K562 (cell line): ENCODE results near the gene PAQR6. TPM values are rescaled to one million over a fixed set of nuclear protein-coding genes. Genes with fewer than 3 reads are reported as not detected.

Experiments used
- CREB5 ChIP-seq: fragments of 250-450 bp; sonication (Bioruptor Pico); IDR thresholded peaks from 2 replicates; pipeline ENCODE4 v1.5.0; 2020; ENCODE audit warnings: mild to moderate bottlenecking
- ESRRB ChIP-seq: fragments of 250-450 bp; sonication (Bioruptor Pico); IDR thresholded peaks from 2 replicates; pipeline ENCODE4 v1.5.0; 2020; ENCODE audit warnings: mild to moderate bottlenecking, moderate library complexity, borderline replicate concordance
- ETS2 ChIP-seq: IDR thresholded peaks from 2 replicates; pipeline ENCODE4 v1.6.1; 2016; ENCODE audit warnings: borderline replicate concordance, missing genetic modification characterization, mild to moderate bottlenecking, moderate library complexity, missing compliant biosample characterization; ENCODE audit not compliant: poor library complexity, severe bottlenecking
- HNRNPH1 ChIP-seq: fragments of 200-400 bp; formaldehyde crosslinking; optimal IDR thresholded peaks from 2 replicates; pipeline ENCODE3; 2017; ENCODE audit warnings: low read depth, mild to moderate bottlenecking, low read length, moderate library complexity
- MEF2D ChIP-seq: conservative IDR thresholded peaks from 2 replicates; pipeline ENCODE4 v1.6.1; 2016; ENCODE audit warnings: low read depth, missing genetic modification characterization, missing compliant biosample characterization
- NONO ChIP-seq, 2 experiments: fragments of 200-400 bp in 1 of 2; fragments of 450-650 bp in 1 of 2; formaldehyde crosslinking in 1 of 2; IDR thresholded peaks; 2 replicates each; pipeline ENCODE4 v1.6.1; 2017; ENCODE audit warnings: low read depth in 2 of 2, mild to moderate bottlenecking in 2 of 2, moderate library complexity in 2 of 2, low read length in 1 of 2
- NRF1 ChIP-seq, 2 experiments: fragments of 450-650 bp; IDR thresholded peaks in 1 of 2; conservative IDR thresholded peaks in 1 of 2; 2 replicates each; pipeline ENCODE4 v1.6.1; 2014; ENCODE audit warnings: mild to moderate bottlenecking in 2 of 2
- PML ChIP-seq: IDR thresholded peaks from 2 replicates; pipeline ENCODE4 v1.6.1; 2012; ENCODE audit warnings: low read length, inconsistent platforms
- RBBP5 ChIP-seq: fragments of 200-600 bp; sonication (generic); IDR thresholded peaks from 2 replicates; pipeline ENCODE4 v1.6.1; 2012; ENCODE audit warnings: borderline replicate concordance, mild to moderate bottlenecking, low read length, control low read depth, inconsistent platforms; ENCODE audit not compliant: insufficient read depth, poor library complexity, severe bottlenecking
- SNRNP70 ChIP-seq: fragments of 200-400 bp; formaldehyde crosslinking; optimal IDR thresholded peaks from 2 replicates; pipeline ENCODE3; 2017; ENCODE audit warnings: low read depth, low read length
- STAT5B ChIP-seq: fragments of 250-450 bp; sonication (Bioruptor Pico); IDR thresholded peaks from 2 replicates; pipeline ENCODE4 v1.8.0; 2021; ENCODE audit warnings: mild to moderate bottlenecking, inconsistent platforms
- SUPT5H ChIP-seq: fragments of 450-650 bp; IDR thresholded peaks from 2 replicates; pipeline ENCODE4 v1.6.1; 2016
- TAL1 ChIP-seq: fragments of 450-650 bp; IDR thresholded peaks from 2 replicates; pipeline ENCODE4 v1.6.1; 2016; ENCODE audit warnings: mild to moderate bottlenecking
- ZKSCAN3 ChIP-seq: fragments of 250-450 bp; sonication (Bioruptor Pico); IDR thresholded peaks from 2 replicates; pipeline ENCODE4 v1.4.0; 2020
- ZNF121 ChIP-seq: sonication (generic); formaldehyde crosslinking; conservative IDR thresholded peaks from 2 replicates; pipeline ENCODE4 v1.8.0; 2022; ENCODE audit warnings: missing genetic modification reagents
- ZNF274 ChIP-seq: IDR thresholded peaks from 2 replicates; pipeline ENCODE4 v1.6.1; 2011; ENCODE audit warnings: low read depth, mild to moderate bottlenecking, low read length, moderate library complexity, borderline replicate concordance
- ZNF76 ChIP-seq: fragments of 250-450 bp; sonication (Bioruptor Pico); IDR thresholded peaks from 2 replicates; pipeline ENCODE4 v1.4.0; 2020; ENCODE audit warnings: mild to moderate bottlenecking, moderate library complexity, borderline replicate concordance
- polyA plus RNA-seq, 8 experiments: library from polyadenylated mRNA; depleted of rRNA in 4 of 8; stranded (reverse) in 5 of 8; unstranded in 3 of 8; fragments of >200 nt; fragmentation: Nextera tagmentation in 2 of 8; fragmentation: Illumina TruSeq in 1 of 8; extraction: Ambion mirVana in 2 of 8; extraction: Trizol in 1 of 8; gene quantifications; 2 replicates each; pipeline versions ENCODE4 v1.2.1 to v1.2.3, GENCODE V29; 2011 to 2014; ENCODE audit warnings: inconsistent platforms in 1 of 8, missing spikeins in 1 of 8
- total RNA-seq, 7 experiments: library from RNA; depleted of rRNA in 6 of 7; stranded (reverse); fragments of >200 nt in 6 of 7; fragmentation: Illumina TruSeq in 2 of 7; extraction: Trizol in 2 of 7; gene quantifications; 2 replicates each; pipeline versions ENCODE4 v1.2.1 to v1.2.3, GENCODE V29; 2011 to 2021; ENCODE audit warnings: low replicate concordance in 1 of 7
- TF ChIP-seq, protein P1 (sequence below): fragments of 150-350 bp; IDR thresholded peaks from 2 replicates; pipeline ENCODE4 v1.6.1; 2014; ENCODE audit warnings: low read depth, mild to moderate bottlenecking, low read length, borderline replicate concordance
- TF ChIP-seq, protein P2 (sequence below): fragments of 450-650 bp; IDR thresholded peaks from 2 replicates; pipeline ENCODE4 v1.6.1; 2016; ENCODE audit warnings: borderline replicate concordance

Gene PAQR6
- total and polyA plus RNA-seq, 9 of the 15 experiments (the other 6 are each of a cell fraction or from before 2014, with no cell fraction given) = 0.07 to 1.8 (median 0.62) TPM

DNA sequence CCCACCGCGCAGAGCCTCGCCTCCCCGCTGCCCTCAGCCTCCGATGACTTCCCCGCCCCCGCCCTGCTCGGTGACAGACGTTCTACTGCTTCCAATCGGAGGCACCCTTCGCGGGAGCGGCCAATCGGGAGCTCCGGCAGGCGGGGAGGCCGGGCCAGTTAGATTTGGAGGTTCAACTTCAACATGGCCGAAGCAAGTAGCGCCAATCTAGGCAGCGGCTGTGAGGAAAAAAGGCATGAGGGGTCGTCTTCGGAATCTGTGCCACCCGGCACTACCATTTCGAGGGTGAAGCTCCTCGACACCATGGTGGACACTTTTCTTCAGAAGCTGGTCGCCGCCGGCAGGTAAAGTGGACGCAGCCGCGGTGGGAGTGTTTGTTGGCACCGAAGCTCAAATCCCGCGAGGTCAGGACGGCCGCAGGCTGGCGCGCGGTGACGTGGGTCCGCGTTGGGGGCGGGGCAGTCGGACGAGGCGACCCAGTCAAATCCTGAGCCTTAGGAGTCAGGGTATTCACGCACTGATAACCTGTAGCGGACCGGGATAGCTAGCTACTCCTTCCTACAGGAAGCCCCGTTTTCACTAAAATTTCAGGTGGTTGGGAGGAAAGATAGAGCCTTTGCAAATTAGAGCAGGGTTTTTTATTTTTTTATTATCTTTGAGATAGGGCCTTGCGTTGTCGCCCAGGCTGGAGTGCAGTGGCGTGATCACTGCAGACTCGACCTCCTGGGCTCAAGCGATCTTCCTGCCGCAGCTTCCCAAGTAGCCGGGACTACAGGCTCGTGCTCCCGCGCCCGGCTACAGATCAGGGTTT, 34.8 kb downstream of the PAQR6 start, which contains the start of gene PMF1 (continued):
- TF ChIP-seq, protein P1, sequence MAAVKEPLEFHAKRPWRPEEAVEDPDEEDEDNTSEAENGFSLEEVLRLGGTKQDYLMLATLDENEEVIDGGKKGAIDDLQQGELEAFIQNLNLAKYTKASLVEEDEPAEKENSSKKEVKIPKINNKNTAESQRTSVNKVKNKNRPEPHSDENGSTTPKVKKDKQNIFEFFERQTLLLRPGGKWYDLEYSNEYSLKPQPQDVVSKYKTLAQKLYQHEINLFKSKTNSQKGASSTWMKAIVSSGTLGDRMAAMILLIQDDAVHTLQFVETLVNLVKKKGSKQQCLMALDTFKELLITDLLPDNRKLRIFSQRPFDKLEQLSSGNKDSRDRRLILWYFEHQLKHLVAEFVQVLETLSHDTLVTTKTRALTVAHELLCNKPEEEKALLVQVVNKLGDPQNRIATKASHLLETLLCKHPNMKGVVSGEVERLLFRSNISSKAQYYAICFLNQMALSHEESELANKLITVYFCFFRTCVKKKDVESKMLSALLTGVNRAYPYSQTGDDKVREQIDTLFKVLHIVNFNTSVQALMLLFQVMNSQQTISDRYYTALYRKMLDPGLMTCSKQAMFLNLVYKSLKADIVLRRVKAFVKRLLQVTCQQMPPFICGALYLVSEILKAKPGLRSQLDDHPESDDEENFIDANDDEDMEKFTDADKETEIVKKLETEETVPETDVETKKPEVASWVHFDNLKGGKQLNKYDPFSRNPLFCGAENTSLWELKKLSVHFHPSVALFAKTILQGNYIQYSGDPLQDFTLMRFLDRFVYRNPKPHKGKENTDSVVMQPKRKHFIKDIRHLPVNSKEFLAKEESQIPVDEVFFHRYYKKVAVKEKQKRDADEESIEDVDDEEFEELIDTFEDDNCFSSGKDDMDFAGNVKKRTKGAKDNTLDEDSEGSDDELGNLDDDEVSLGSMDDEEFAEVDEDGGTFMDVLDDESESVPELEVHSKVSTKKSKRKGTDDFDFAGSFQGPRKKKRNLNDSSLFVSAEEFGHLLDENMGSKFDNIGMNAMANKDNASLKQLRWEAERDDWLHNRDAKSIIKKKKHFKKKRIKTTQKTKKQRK = no peak
- no peak for TF ChIP-seq ETS2
- TF ChIP-seq STAT5B = no peak
- TF ChIP-seq CREB5 (CRISPR knock-in tag) = no peak
- TF ChIP-seq SUPT5H = peak; percentile 97
- no peak for TF ChIP-seq ZKSCAN3 (CRISPR knock-in tag)
- no peak for TF ChIP-seq SNRNP70
- TF ChIP-seq, protein P2, sequence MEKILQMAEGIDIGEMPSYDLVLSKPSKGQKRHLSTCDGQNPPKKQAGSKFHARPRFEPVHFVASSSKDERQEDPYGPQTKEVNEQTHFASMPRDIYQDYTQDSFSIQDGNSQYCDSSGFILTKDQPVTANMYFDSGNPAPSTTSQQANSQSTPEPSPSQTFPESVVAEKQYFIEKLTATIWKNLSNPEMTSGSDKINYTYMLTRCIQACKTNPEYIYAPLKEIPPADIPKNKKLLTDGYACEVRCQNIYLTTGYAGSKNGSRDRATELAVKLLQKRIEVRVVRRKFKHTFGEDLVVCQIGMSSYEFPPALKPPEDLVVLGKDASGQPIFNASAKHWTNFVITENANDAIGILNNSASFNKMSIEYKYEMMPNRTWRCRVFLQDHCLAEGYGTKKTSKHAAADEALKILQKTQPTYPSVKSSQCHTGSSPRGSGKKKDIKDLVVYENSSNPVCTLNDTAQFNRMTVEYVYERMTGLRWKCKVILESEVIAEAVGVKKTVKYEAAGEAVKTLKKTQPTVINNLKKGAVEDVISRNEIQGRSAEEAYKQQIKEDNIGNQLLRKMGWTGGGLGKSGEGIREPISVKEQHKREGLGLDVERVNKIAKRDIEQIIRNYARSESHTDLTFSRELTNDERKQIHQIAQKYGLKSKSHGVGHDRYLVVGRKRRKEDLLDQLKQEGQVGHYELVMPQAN = 0 out of 2 replicates have a peak, but pooled peaks have one; percentile 18
- TF ChIP-seq HNRNPH1 = no peak
- TF ChIP-seq PML = peak; percentile 91
- TF ChIP-seq MEF2D = no peak
- peak; percentile 79 for TF ChIP-seq RBBP5
- no peak for TF ChIP-seq ESRRB (CRISPR knock-in tag)
- TF ChIP-seq ZNF121 (CRISPR knock-in tag) = no peak
- TF ChIP-seq TAL1 = no peak
- no peak for TF ChIP-seq ZNF274
- 0 out of 4 replicates have a peak, but pooled peaks of 1 of the 2 experiments have one; percentile 55 for TF ChIP-seq NONO (IDR thresholded peaks at IDR 0.05; ENCODE audit: low read depth in 2 of 2, low read length in 1 of 2)
- TF ChIP-seq NRF1 (conservative IDR thresholded peaks at IDR 0.05 in 1 of 2, IDR thresholded peaks at IDR 0.05 in 1 of 2) = peak; percentile 66 to 75
- no peak for TF ChIP-seq ZNF76 (CRISPR knock-in tag)
